HG03457 (cell line): ENCODE results near the gene IL1RAPL1.

Experiments
- ATAC-seq: cut with Tn5 transposase; IDR thresholded peaks from one replicate; pipeline ENCODE4 v1.9.1; 2021; ENCODE audit warnings: moderate number of reproducible peaks; ENCODE audit not compliant: unreplicated experiment

IL1RAPL1 gene

DNA sequence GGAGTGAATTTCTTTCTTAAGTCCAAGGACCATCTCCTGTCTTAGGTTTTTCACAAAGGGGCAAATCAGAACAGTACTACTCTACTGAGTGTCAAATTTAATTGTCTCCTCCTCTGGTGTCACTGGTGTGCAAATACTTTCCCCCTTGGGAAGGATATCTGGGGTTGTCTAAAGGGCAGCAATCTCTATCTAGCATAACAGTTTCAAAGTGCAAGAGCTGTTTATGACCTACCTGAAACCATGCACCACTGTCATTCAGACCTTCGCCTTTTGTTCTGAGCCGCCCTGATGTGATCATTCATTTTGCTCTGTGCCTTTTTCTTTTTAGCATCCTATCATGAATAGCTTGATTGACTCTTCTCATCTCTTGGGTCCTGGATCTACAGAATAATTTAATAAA lies 39.3 kb downstream of the IL1RAPL1 start:
- ATAC-seq = no peak

DNA sequence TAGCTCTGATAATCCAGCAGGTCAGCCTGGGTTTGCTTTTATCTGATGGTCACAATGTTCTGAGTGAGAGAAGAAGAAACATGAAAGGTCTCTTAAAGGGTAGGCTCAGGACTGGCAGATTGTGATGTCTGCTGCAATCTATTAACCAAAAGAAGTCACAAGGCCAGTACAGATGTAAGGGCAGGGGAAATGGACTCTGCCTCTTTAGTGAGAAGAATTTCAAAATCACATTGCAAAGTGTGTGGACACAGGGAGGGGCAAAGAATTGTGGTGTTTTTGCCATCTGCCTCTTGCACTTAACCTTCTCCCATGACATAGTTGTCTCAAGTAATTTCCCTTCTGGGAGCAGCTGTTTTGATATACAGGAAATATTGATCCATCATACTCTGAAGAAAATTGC lies 40.9 kb downstream of the IL1RAPL1 start:
- no peak for ATAC-seq

DNA sequence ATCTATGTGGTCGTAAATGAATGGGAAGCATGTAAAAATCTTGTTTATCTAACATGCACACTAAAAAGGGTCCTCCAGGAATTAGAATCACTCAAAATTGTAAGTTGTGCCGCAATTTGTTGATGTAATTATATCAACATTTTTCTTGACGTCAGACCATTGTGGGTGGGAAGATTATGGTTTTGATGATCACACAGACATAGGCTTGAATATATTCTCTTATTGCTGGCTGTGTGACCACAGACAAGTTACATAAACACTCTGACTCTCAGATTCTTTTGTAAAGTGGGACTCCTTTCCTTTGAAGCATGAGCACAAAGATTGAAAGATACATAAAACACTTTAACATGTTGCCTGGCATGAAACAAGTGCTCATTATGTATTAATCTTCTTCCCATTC lies 51.5 kb downstream of the IL1RAPL1 start:
- no peak for ATAC-seq

DNA sequence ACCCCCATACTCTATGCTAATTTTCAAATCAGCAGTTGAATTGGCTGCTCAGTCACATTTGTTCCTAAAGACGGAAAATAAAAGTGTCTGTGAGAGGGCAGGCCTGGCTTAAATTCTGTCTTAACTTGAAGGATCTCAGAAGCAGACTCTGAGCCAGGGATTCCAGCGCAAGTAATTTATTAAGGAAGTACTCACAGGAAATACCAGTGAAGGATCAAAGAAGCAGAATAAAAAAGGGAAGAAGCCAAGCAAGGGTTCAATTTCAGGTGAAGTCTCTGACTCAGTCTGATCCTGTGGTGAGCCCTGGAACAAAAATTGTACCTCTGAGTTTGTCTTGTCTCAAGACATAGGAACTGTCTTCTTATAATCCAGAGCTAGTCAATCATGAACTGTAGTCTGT lies 52.2 kb downstream of the IL1RAPL1 start:
- no peak for ATAC-seq

DNA sequence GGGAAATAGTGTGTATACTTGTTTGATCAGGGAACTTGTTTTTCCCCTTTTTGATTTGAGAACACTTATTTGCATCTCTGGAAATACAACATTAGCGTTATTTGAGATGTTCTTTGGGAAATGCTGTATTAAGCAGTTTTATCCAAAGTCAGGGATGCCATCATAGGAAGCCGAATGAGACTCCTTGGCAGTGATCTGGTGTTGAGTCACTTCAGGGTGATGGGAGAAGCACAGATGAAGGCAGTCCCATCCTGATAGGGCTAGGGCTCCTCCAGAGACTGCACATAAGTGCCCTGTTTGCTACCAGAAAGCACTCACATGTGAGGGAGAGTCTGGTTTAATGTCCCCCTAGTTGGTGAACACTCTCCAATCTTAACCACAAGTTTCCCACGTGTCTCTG lies 62.3 kb downstream of the IL1RAPL1 start:
- no peak for ATAC-seq

DNA sequence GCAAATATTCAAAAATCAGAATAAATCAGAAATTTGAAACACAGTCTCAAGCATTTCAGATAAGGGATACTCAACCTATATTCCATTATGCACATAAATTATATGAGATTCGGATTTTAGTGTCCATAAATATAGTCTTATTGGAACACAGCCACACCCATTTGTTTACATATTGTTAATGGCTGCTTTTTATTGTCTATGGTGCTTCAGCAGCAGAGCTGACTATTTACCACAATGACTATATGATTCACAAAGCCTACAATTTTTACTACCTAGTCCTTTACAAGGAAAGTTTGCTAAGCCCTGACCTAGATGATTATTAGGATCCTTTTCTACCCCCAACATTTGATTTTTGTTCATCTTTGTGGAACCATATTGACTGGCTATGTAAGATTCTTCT lies 63.9 kb downstream of the IL1RAPL1 start:
- ATAC-seq = no peak

DNA sequence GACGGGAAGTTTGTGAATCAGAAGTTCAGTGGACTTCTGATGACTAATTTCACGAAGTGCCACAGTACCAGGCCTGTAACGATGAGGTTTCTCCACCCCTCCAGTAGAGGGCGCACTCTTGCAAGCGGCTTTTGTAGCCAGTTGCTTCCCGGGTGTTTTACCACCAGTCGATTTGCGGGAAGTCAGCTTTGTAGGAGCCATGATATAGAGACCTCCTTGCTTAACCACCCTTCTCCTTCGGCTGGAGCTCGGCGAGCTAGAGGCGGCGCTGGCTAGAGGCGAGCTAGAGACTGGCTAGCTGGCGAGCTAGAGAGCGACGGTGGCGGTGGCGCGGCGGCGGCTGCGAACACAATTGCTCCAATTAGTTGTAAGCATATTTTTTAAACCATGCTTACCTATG lies 72.0 kb downstream of the IL1RAPL1 start:
- ATAC-seq = no peak

DNA sequence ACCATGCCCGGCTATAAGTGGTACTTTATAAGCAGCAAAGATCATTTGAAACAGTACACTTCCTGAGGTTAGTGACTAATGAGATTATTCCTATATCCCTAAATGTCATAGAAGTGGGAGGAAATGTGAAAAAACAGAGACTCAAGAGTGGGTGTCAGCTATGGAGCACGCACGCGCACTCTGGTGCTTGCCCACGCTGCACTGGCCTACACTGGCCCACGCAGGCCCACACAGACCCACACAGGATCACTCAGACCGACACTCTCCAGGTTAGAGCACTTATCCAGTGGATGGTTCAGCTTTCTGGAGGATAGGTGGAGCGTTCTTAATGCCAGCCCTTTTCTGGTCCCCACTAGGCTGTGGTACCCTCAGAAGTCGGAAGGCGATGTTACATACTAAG lies 78.5 kb downstream of the IL1RAPL1 start:
- no peak for ATAC-seq

DNA sequence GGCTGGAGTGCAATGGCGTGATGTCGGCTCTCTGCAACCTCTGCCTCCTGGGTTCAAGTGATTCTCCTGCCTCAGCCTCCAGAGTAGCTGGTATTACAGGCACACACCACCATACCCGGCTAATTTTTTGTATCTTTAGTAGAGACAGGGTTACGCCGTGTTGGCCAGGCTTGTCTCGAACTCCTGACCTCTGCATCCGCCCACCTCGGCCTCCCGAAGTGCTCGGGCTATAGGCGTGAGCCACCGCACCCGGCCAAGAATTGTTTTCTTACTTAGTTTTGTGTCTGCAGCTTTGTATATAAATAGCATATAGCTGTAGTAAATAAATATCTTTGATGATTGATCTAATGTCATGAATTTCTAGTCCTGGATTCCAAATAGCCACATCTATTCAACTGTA lies 81.1 kb downstream of the IL1RAPL1 start:
- no peak for ATAC-seq

DNA sequence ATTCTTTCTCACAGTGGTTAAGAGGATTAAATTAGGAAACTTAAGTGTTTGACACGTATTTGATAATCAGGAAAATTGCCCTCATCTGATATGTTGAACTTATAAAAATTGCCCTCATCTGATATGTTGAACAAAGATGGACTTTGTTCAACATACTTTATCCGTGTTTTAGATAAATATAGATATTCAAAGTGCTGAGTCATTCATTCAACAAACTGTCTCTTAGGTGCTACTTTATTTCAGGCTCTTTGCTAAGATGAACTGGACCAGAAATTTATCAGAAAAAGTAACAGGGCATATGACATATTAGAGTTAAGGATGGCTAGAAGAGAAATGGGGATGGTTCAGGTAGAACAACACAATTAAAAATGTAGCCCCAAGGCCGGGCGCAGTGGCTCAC lies 81.7 kb downstream of the IL1RAPL1 start:
- no peak for ATAC-seq

DNA sequence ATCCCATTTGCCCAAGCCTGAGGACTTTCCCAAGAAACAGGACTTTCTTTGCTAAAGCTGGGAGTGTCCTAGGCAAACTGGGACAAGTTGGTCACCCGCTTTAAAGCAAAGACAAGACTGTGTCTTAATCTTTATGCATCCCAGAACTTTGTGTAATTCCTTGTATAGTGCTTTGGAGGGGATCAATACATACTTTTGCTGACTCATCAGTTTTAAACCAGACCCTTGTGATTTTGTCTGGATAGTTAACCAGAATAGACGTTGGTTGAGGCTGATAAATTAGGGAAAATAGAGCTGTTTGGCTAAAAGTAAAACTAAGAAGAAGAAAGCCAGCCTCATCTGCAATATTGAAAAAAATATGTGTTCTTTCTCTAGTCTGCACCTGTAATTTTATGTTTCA lies 82.8 kb downstream of the IL1RAPL1 start:
- ATAC-seq = no peak

DNA sequence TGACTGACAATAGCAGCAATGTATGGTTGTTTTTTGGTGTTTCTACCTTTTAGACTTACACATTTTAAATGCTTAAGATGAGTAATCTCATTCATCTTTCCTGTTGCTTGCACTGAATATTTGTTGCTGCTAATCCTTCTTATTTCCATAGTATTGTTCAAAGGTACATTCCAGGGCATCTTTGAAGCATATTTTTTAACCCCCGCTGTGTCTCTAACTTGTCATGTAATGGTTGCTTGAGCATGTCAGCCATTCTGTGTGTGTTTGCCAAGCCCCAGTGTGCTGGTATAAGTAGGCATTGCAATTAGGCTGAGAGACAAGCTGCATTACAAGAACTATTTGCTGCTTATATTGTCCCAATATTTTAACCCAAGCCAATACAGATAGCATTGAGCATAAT lies 87.9 kb downstream of the IL1RAPL1 start:
- ATAC-seq = no peak

DNA sequence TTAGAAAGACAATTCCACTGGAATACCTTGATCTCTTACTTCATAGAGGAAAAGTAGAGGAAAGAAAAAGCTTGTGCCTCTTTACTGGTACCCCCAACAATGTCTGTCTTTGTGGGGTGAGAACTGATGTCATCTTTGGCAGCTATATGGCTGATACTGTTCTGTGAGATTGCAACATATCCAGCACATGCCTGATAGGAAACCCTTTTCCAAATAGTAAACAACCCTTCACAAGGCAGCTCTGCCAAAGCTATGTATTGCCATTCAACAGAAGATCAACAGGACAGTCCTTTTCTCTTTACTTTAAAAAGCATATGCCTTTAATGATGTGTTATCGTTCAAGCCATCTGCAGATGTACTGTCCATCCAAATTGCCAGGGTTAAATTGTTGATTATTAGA lies 105.9 kb downstream of the IL1RAPL1 start:
- ATAC-seq = no peak

DNA sequence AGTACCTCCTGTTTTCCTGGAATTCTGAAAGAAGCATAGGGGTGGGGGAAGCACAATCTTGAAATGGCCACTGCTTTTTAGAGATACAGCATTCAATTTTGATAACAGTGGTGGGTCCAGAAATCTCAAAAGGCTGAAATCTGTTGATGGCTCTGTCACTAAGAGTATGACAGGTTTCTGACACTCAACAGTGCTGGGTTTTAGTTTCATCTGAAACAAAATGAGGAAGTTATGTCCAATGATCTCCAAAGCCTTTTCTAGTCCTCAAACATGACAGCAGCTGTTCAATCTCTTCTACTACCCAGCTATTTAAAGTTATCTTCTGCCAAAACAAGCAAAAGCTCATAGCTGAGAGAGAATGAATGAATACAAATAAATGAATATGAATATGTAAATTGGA lies 110.5 kb downstream of the IL1RAPL1 start:
- ATAC-seq = no peak

DNA sequence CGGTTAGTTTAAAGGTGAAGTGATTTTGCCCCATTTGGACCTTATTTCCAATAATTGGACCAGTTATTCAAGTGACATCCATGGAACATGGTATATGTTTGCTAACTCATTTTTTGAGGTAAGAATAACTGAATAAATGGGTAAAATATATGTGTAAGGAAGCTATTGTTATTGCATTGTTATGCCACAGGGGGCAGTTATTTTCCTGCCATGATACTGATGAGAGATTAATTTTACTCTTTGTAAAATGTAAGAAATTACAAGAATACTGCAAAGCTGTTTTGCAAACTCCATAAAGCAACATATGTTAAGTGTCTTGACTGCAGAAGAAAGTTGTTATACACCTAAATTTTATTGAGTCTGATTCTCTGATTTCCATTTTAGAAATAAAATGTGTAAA lies 114.0 kb downstream of the IL1RAPL1 start:
- no peak for ATAC-seq

DNA sequence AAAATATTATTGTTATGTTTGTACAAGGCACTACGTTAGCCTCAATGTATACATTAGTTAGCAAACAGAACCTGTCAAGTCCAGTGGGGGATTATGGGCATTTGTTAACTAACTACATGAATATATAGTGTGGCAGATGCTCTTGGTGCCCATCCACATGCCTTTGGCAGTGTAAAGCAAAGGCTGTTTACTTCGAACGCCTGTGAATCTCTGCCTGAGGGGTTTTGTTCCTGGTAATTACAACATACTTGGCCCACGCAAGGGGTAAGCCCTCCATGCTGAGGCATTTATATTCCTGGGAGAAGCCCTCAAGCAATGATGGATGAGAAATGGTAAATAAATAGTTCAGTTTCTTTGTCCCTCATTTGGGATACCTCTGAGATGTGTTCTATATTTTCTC lies 119.7 kb downstream of the IL1RAPL1 start:
- no peak for ATAC-seq

DNA sequence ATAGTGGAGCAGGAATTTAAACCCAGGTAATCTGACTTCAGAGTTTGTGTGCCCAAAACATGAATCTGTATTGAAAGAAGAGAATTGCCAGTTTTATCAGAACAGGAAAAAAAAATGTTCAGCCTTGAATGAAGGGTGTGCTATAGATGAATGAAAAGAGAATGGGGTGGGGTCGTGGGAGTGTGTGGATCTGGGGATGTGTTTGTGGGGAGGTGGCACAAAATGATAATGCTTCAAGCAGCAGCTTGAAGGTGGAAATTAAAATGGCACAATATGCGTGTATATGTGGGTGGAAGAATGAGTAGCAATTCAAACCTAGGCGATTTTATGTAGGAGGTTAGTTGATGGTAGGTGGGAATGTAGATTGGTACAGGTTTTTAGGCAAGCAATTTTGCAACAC lies 122.2 kb downstream of the IL1RAPL1 start:
- no peak for ATAC-seq

DNA sequence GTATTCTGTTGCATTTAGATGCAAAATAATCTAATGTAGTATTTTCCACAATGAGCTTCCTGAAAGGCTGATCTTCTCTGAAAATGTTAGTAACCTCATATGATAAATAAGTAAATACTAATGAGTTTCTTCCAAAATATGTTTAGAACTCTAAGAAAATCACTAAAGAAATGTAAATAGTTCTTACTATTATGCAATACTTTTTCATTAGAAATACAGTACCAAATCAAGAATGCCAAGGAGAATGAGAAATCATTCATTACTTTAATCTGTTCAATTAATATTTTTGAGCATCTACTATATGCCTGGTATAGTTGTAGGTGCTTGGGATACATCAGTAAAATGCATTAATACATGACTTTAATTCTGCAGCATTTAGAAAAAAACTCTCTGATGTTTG lies 130.6 kb downstream of the IL1RAPL1 start:
- ATAC-seq = no peak

DNA sequence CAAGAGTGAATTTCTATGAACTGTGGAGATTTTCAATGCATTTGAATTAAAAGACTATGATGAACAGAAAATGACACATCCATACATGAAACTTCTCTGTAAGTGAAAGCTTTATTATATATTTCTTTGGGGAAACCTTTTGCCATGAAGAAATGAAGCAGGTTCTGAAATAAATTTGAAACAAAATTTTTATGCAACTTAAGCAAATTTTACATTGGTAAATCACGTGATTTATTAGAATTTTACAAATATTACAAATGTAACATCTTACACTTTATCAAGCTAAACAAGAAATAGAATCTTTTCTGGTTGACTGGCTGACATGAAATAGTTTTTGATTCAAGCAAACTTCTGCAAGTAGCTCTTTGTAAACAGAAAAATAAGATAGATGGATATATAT lies 131.2 kb downstream of the IL1RAPL1 start:
- no peak for ATAC-seq

DNA sequence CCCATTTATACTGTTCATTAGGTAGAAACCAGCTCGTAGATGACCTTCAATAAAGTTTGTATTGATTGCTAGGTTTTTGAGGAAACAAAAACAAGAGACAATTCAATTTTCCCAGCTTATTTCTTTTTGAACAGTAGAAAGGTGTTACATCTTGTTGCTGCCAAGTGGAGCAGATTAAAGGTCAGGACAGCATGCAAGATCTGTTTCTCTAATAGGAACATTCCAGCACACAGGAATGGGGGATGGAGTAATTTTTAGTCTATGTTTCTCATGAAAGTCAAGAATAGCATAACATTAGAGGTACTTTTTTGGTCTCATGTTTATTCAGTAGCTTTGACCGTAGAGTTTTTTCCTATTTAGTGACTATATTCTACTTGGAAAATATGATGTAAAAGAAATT lies 132.4 kb downstream of the IL1RAPL1 start:
- no peak for ATAC-seq

DNA sequence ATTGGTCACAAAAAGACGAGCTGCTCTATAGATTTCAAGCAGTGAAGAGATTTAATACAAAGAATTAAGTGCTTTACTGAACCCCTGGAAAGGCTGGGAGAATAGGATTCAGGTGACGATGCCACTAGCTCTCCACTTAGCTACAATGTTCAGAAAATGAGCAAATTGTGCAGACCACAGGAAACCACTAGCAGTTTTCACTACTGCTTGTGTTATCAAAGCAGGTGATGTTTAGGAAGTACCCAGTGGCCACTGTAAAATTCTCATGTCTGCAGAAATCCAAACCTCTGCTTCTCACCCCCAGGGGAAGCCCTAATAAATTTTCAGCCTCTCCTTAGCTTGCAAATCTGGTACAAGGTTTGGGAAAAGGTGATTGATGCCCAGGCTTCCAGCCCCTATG lies 165.1 kb downstream of the IL1RAPL1 start:
- ATAC-seq = no peak

DNA sequence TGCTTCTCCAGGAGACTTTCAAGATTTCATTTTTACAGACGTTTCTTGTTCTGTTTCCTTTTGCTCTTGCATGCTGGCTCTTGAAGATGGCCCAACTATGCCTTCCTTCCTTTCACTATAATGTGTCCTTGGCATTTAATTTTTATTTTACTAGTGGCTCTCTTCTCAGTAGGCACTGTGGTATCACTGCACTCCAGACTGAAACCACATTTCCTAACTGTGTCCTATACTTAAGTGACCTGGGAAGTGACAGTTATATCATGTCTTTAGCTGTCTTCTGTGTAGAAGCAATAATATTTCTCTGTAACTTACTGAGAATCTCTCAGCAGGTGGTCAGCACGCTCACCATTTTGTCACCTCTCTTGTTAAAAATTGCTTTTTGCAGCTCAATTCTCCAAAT lies 168.9 kb downstream of the IL1RAPL1 start:
- ATAC-seq = no peak

DNA sequence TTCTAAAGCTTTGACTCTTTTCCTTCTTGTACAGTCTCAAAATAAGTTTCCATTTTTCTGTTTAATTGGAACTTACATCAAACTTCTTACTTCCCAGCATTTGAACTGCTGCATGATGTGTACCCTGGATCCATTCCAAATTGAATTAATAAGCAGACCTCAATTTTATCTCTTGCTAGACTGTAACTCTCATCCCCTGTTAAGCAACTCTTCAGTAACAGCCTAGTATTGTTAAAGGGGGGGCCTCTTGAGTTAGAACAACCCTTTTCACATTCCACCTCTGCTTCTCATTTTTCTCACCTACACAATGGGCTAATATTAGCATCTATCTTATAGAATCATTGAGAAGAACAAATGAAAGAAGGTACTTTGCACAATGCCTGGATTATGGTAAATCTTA lies 169.4 kb downstream of the IL1RAPL1 start:
- no peak for ATAC-seq

DNA sequence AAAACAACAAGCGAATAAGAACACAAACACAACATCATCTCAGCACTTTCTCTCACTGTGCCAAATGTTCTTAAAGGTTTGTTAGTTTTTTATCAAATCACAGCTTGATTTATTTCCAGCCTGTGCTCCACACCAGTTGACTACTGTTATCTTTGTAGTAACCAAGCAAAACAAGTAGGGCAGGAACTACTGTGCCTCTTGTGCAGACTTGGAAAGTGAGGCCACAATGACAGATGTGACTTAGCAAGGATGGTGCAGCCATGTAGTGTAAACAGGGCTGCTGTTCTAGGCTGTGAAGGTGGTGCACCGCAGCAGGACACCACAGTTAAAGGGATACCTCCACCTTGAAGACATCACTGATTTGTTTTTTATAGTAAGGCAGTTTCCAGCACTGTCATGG lies 170.0 kb downstream of the IL1RAPL1 start:
- ATAC-seq = no peak
